Neural cell (in vitro differentiated cells): ENCODE measurements around the gene MRPL9.

ENCODE experiments used
- CTCF ChIP-seq: fragments of 450-650 bp; IDR thresholded peaks from 2 replicates; pipeline ENCODE4 v1.5.1; 2014; ENCODE audit warnings: antibody characterized with exemption, mild to moderate bottlenecking, moderate library complexity; ENCODE audit not compliant: poor library complexity, severe bottlenecking
- EP300 ChIP-seq: fragments of 450-650 bp; conservative IDR thresholded peaks from 2 replicates; pipeline ENCODE4 v1.6.1; 2014; ENCODE audit warnings: antibody characterized with exemption, mild to moderate bottlenecking, moderate library complexity; ENCODE audit not compliant: poor library complexity, severe bottlenecking
- EZH2 ChIP-seq: fragments of 200-600, 300-800 bp; shearing (Covaris generic), sonication (generic); IDR thresholded peaks from 2 replicates; pipeline ENCODE4 v1.6.1; 2014; ENCODE audit warnings: antibody characterized with exemption, low read length, borderline replicate concordance, mild to moderate bottlenecking; ENCODE audit not compliant: insufficient read depth, poor library complexity, severe bottlenecking
- MXI1 ChIP-seq: fragments of 450-650 bp; conservative IDR thresholded peaks from 2 replicates; pipeline ENCODE4 v1.6.1; 2014; ENCODE audit warnings: antibody characterized with exemption, mild to moderate bottlenecking; ENCODE audit not compliant: poor library complexity, severe bottlenecking
- POLR2AphosphoS5 ChIP-seq: IDR thresholded peaks from 2 replicates; pipeline ENCODE4 v1.6.1; 2012
- RAD21 ChIP-seq: fragments of 450-650 bp; conservative IDR thresholded peaks from 2 replicates; pipeline ENCODE4 v1.6.1; 2014; ENCODE audit warnings: antibody characterized with exemption, mild to moderate bottlenecking, moderate library complexity
- REST ChIP-seq: IDR thresholded peaks from 2 replicates; pipeline ENCODE4 v1.6.1; 2012; ENCODE audit warnings: borderline replicate concordance

- no peak for TF ChIP-seq CTCF
- TF ChIP-seq RAD21 = no peak
- no peak for TF ChIP-seq POLR2AphosphoS5
- no peak for TF ChIP-seq EP300
- no peak for TF ChIP-seq REST
- no peak for TF ChIP-seq MXI1
- TF ChIP-seq EZH2 = no peak
Measured at GRCh38 chr1:151803164-151803563, 39.9 kb upstream of the MRPL9 start.
